ENCODE results near the gene CNN3.

The CNN3 gene

DNA sequence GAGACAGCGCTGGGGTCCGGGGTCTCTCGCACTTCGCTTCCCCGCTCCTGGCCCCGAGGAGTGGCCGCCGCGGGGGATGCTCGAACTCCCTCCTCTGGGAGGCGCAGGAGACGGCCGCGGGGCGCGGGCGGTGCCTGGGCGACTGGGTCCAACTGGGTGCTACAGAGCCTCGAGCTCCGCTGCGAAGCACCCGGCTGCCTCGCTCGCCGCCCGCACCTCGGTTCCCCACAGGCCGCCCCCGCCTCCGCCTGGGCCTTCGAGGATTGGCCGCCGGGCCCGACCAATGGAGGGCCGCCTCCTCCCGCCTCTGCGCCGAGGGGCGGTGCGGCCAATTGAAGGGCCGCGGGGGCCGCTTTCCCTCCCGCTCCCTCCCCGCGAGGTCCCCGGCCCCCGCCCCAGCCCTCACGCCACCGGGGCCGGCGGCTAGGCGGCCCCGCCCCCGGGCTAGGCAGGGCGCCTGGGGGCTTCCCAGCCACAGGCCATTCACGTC is at the start of gene CNN3:
Gene CNN3, minus strand, starts transcription at position 196 of the 490 bp plus-strand sequence. CDS start 216 bp downstream, outside the sequence.
- peak; percentile 45 for DNase-seq (ENCODE audit: insufficient read length, low spot score)
- no peak for FAIRE-seq

DNA sequence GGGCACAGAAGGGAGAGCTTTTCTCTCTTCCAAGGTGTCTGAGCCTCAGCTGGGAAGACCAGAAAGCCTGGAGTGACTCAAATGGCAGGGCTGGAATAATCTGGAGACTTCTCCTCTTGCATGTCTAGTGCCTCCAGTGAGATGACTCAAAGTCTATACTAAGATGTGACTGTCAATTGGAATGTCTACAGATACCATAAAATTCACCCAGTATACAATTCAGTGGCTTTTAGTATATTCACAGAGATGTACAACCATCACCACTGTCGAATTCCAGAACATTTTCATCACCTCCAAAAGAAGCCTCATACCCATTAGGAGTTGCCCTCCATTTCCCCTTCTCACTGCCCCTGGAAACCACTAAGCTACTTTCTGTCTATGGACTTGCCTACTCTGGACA is 47.9 kb upstream of the CNN3 start:
- no peak for FAIRE-seq
- DNase-seq (ENCODE audit: insufficient read length, low spot score): no peak

- DNase-seq (ENCODE audit: insufficient read length, low spot score): no peak
Observed at GRCh38 chr1:94974241-94974640, 47.3 kb upstream of the CNN3 start.

GRCh38 chr1:94973309-94973922 is 46.5 kb upstream of the CNN3 start:
- FAIRE-seq (no peak), DNase-seq (ENCODE audit: insufficient read length, low spot score) (no peak)

More at GRCh38 chr1:94974241-94974640, 47.3 kb upstream of the CNN3 start:
- FAIRE-seq: no peak

GRCh38 chr1:94971491-94971924 is 44.6 kb upstream of the CNN3 start:
- FAIRE-seq: no peak

GRCh38 chr1:94970783-94971182 is 43.9 kb upstream of the CNN3 start:
- no peak for DNase-seq (ENCODE audit: insufficient read length, low spot score)
- FAIRE-seq: no peak

More at GRCh38 chr1:94971491-94971924, 44.6 kb upstream of the CNN3 start:
- DNase-seq (ENCODE audit: insufficient read length, low spot score): no peak

GRCh38 chr1:94969137-94969536 is 42.2 kb upstream of the CNN3 start:
- DNase-seq (ENCODE audit: insufficient read length, low spot score): no peak
- FAIRE-seq: no peak

GRCh38 chr1:94966033-94966432 is 39.1 kb upstream of the CNN3 start:
- no peak for FAIRE-seq

GRCh38 chr1:94963864-94964263 is 37.0 kb upstream of the CNN3 start:
- FAIRE-seq (no peak), DNase-seq (ENCODE audit: insufficient read length, low spot score) (no peak)

More at GRCh38 chr1:94966033-94966432, 39.1 kb upstream of the CNN3 start:
- no peak for DNase-seq (ENCODE audit: insufficient read length, low spot score)

GRCh38 chr1:94962409-94963265 is 35.7 kb upstream of the CNN3 start:
- FAIRE-seq (peak; percentile 92), DNase-seq (ENCODE audit: insufficient read length, low spot score) (peak; percentile 38)

DNA sequence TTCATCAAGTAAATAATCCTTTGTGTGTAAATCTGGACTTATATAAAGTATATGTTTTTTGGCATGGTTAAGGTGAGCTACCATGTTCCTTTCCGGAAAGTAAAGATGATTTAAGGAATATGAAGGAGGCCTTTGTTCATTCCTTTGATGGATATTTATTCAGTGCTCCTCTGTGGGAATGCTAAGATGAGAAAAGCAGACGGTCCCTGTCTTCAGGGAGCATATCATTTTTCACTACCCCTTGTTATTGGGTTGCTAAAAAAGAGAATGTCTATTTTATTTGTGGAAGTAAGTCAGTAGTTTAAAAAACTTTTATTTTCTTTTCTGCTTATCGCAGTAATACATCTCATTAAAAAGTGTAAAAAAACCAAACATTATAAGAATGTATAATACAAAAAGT is 35.1 kb upstream of the CNN3 start:
- DNase-seq (ENCODE audit: insufficient read length, low spot score) (no peak), FAIRE-seq (no peak)

GRCh38 chr1:94961582-94961981 is 34.7 kb upstream of the CNN3 start:
- FAIRE-seq: no peak
- no peak for DNase-seq (ENCODE audit: insufficient read length, low spot score)

DNA sequence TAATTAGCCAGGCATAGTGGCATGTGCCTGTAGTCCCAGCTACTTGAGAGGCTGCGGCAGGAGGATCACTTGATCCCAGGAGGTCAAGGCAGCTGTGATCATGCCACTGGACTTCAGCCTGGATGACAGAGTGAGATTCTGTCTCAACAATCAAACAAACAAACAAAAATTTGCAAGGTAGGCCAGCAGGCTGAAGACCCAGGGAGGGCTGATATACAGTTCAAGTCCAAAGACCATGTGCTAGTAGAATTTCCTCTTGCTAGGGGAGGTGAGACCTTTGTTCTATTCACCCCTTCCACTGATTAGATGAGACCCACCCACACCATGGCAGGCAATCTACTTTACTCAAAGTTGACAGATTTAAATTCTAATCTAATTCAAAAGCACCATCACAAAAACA is 31.2 kb upstream of the CNN3 start:
- no peak for FAIRE-seq
- no peak for DNase-seq (ENCODE audit: insufficient read length, low spot score)

DNA sequence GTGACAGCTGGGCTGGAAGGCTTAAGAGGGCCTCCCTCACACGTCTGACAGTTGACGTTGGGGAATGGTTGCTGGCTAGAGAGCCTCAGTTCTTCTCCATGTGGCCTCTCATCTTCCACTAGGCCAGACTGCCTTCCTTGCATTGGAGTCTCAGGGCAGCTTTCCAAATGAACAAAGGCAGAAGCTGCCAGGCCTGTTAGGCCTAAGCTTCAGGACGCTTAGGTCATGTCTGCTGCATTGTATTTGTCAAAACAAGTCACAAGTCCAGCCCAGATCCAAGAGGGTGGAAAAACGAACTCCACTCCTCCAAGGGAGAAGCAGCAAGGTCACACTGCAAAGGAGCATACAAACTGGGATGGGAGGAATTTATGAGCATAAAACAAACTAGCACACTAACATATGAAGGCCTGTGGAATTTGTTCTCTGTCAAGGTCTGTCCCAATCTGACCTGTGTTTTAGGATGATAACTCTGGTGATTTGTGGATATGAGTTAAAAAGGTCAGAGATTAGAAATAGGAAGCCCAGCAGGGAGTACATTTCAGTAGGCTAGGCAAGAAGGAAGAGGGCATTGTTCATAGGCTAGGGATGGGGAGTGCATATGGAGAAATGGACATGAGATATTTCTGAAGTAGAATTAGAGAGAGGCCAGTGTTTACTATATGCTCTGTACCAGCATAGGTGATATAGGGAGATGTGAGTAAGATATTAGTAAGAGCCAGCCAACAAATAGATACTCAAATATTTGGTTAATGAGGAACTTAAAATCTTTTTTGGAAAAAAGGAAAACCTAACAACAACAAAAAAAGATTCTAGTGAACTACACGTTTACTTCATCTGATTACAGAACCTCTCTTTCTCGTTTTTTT is 29.1 kb upstream of the CNN3 start:
- no peak for FAIRE-seq
- no peak for DNase-seq (ENCODE audit: insufficient read length, low spot score)

DNA sequence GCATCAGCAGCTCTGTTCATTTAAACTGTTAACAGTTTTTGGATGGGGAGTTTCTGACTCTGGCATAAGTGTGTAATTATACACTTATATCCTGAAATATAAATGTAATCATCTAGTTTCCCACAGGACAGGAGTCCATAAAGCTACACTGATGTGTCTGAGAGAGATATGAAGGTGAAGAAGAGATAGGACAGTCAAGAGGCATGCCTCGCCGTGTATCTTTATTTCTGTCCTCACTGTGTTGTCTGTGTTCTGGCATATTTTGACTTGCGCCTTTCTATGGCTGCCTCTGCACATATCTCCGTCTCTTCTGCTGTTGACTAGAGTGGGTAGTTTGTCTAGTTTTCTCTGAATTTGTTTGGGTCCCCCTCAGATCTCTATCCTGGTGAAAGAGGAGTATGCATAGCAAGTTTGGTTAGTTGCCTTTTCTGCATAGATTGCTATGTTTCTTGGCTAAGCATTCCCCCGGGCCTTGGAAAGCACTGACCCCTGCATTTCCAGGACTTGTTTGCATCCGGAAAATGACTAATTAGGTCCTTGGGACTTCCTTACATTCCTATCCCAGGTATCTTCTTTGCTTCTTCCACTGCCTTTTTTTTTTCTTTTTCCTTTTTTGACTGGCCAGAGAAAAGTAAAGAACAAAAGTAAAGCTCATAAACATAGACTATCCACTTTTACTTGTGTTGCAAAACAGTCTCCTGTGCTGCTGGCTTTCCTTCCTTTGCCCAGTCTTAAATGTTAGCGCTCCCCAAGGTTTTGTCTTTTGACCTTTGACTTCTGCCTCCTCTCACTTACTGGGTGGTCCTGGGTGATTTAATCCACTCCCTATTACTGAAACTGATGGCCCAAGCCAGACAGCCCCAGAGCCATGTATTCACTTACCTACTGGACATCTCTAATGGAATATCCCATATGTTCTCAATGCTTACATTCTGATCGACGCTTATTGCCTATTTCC is 27.6 kb upstream of the CNN3 start:
- no peak for DNase-seq (ENCODE audit: insufficient read length, low spot score)
- no peak for FAIRE-seq

DNA sequence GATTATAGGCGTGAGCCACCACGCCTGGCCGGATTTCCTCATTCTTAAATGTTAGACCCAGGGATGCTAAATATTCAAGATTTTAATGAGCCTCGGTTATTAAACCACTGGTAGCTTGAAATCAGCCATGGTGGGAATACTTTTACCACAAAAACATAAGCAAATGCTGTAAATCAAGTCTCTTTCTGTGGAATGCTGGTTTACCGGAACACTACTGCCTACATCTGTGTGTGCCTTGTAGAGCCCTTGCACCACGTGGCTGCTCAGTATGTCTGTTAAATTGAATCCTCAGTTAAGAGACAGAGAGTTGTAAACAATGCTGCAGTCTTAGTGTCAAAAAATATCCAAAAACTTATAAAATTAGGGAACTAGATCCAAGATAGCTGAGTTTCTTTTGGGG is 26.8 kb upstream of the CNN3 start:
- no peak for DNase-seq (ENCODE audit: insufficient read length, low spot score)
- FAIRE-seq: no peak

DNA sequence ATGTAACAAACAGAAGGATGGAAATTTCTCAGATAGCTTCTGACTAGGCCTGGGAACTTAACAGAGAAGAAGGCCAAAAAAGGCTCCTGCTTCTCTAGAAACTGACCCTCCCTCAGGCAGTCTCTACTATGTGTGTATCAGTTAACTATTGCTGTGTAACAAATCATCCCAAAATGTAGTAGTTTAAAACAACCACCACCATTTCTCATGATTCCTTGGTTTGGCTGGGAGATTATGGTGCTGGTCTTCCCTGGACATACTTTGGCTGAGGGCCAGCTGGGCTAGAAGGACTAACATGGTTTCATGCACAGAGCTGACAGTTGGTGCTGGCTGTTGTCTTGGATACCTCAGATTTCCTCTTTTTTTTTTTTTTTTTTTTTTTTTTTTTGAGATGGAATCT is 26.2 kb upstream of the CNN3 start:
- DNase-seq (ENCODE audit: insufficient read length, low spot score): no peak
- FAIRE-seq: no peak

GRCh38 chr1:94952539-94952938 is 25.6 kb upstream of the CNN3 start:
- DNase-seq (ENCODE audit: insufficient read length, low spot score) (no peak), FAIRE-seq (no peak)

DNA sequence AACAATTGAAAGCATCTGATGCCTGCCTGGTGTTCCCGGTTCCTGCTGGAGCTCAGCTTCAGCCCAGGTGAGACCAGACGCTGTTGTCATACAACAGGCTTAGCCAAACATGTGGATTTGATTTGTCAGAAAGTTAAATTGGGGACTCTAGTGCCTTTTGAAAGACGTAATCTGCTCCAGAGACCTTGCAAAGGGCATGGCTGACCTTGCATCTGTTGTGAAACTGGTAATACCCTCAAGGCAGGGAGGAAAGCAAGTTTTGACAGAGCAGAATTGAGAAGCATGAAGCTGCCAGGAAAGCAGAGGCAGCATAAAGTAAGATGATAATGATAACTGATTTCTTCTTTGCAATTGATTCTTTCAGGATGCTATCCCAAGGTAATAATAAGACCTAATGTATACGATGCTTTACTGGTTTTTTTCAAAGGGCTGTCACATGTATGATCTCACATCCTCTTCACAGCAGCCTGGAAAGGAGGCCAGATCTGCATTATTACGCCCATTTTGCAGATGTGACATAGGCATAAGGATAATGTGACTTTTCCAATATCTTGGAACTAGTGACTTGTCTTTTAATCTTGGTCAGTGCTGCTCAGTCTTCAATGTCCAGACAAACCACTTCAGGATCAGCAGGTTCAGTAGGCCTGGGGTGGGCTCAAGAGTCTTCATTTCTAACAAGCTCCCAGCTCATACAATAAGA is 24.7 kb upstream of the CNN3 start:
- FAIRE-seq (no peak), DNase-seq (ENCODE audit: insufficient read length, low spot score) (no peak)

All from GM19239 (cell line).